Vein endothelial cell (primary cell): ENCODE data around the gene GALNT16. TPM values are rescaled to one million over a fixed set of nuclear protein-coding genes. Genes with fewer than 3 reads are reported as not detected.

Experiments used
- total RNA-seq: library from RNA; depleted of rRNA; stranded (reverse); fragments of >200 nt; gene quantifications from 2 replicates; pipeline ENCODE4 v1.2.3, GENCODE V29; 2012

The GALNT16 gene
- 0.29 and 0.33 TPM in 2 replicates for total RNA-seq

GRCh38 chr14:69259527-69260189 lies at the start of gene GALNT16:
GALNT16 (plus strand) TSS chr14:69260158; CDS start chr14:69260291, 133 bp downstream.

GRCh38 chr14:69398053-69398817 lies 138.3 kb downstream of the GALNT16 start, which contains the start of the genes ERH and SLC39A9:
ERH (minus strand) TSS chr14:69398299; CDS start chr14:69398233, 66 bp downstream.
SLC39A9 (plus strand) TSS chr14:69398692; CDS start chr14:69399370, 678 bp downstream.

Other genes with a start within 250 kb of the GALNT16 start
- gene DCAF5, start 107.0 kb upstream of the GALNT16 start, total RNA-seq, result 29.5 and 35.9 TPM in 2 replicates
- 20.9 and 23.3 TPM in 2 replicates for gene EXD2, start 68.7 kb upstream of the GALNT16 start, total RNA-seq
- 126 and 132 TPM in 2 replicates for gene ERH, start 138.1 kb downstream of the GALNT16 start, total RNA-seq
- 127 and 139 TPM in 2 replicates for gene SLC39A9, start 138.5 kb downstream of the GALNT16 start, total RNA-seq
- not detected in 2 replicates for gene PLEKHD1, start 224.6 kb downstream of the GALNT16 start, total RNA-seq